Measurements from ENCODE around the gene MARF1.
"Not testable (repeated sequence)": the region's sequence is repeated elsewhere in the genome, so short reads cannot be mapped to it uniquely, and the experiment has no call there.

Gene MARF1

DNA sequence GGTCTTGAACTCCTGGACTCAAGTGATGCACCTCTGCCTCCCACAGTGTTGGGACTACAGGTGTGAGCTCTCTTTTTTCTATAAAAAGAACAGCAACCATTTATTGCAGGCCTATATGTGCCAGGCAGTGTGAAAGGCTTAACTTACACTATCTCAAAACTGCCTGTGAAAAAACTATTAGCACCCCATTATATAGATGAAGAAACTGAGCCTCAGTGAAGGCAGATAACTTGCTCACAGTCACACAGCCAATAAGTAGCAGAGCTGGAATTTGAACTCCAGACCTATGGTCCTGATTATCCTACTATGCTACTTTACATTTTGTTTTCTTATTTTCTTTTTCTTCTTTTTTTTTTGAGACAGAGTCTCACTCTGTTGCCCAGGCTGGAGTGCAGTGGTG lies 22.2 kb upstream of the MARF1 start:
- H3K36me3 Mint-ChIP-seq, result peaks cover 47 to 59% of the 10 kb centered on the region in 2 donors
- H3K27ac Mint-ChIP-seq, result no peak overlapping the region

DNA sequence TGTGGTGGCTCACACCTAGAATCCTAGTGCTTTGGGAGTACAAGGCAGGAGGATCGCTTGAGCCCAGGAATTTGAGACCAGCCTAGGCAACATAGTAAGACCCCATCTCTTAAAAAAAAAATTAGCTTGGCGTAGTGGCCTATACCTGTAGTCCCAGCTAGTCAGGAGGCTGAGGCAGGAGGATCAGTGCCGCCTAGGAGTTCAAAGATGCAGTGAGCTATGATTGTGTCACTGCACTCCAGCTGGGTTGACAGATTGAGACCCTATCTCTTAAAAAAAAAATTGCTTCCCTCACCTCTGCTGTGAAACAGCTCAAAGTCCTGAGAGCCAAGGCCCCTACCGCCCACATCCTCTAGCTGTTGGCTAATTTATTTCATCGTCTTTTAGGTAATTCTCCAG lies 17.2 kb upstream of the MARF1 start:
- ATAC-seq (replicated peaks) (no peak), DNase-seq (no peak)
- Mint-ChIP-seq H3K27me3 (no peaks in the 10 kb centered on the region), H3K27ac (peak overlapping the region; percentile 77), H3K4me3 (no peak overlapping the region), H3K4me1 (peaks cover 38 to 58% of the 10 kb centered on the region in 2 donors), H3K36me3 (peaks cover 36 to 62% of the 10 kb centered on the region in 2 donors), H3K9me3 (no peaks in the 10 kb centered on the region)

More for the DNA sequence above, 22.2 kb upstream of the MARF1 start:
- no peak overlapping the region for H3K4me3 Mint-ChIP-seq
- no peaks in the 10 kb centered on the region for H3K9me3 Mint-ChIP-seq
- H3K27me3 Mint-ChIP-seq, result no peaks in the 10 kb centered on the region
- H3K4me1 Mint-ChIP-seq, result peaks cover 17 to 18% of the 10 kb centered on the region in 2 donors
- DNase-seq (no peak), ATAC-seq (replicated peaks) (no peak)

GRCh38 chr16:15658556-15658955 lies 15.6 kb upstream of the MARF1 start:
- Mint-ChIP-seq H3K27me3 (no peaks in the 10 kb centered on the region), H3K27ac (peak overlapping the region; percentile 94), H3K4me1 (peaks cover 40 to 66% of the 10 kb centered on the region in 2 donors), H3K36me3 (peaks cover 31 to 60% of the 10 kb centered on the region in 2 donors), H3K9me3 (no peaks in the 10 kb centered on the region), H3K4me3 (peak overlapping the region; percentile 65)
- ATAC-seq (replicated peaks) (peak in 1 of 2 donors; percentile 5), DNase-seq (no peak)

GRCh38 chr16:15658149-15658548 lies 15.2 kb upstream of the MARF1 start:
- peaks cover 30 to 59% of the 10 kb centered on the region in 2 donors for H3K36me3 Mint-ChIP-seq
- H3K4me3 Mint-ChIP-seq, result no peak overlapping the region
- no peaks in the 10 kb centered on the region for H3K9me3 Mint-ChIP-seq
- DNase-seq (no peak), ATAC-seq (replicated peaks) (peak; percentile 53 to 74)
- no peaks in the 10 kb centered on the region for H3K27me3 Mint-ChIP-seq
- H3K27ac Mint-ChIP-seq, result peak overlapping the region; percentile 86
- H3K4me1 Mint-ChIP-seq, result peaks cover 43 to 70% of the 10 kb centered on the region in 2 donors

GRCh38 chr16:15655561-15655960 lies 12.6 kb upstream of the MARF1 start:
- not testable (repeated sequence) for H3K27me3 Mint-ChIP-seq; H3K4me3 Mint-ChIP-seq; DNase-seq; H3K9me3 Mint-ChIP-seq; H3K27ac Mint-ChIP-seq; ATAC-seq (replicated peaks)
- peaks cover 21 to 47% of the 10 kb centered on the region in 2 donors for H3K36me3 Mint-ChIP-seq
- H3K4me1 Mint-ChIP-seq, result peaks cover 33 to 68% of the 10 kb centered on the region in 2 donors

DNA sequence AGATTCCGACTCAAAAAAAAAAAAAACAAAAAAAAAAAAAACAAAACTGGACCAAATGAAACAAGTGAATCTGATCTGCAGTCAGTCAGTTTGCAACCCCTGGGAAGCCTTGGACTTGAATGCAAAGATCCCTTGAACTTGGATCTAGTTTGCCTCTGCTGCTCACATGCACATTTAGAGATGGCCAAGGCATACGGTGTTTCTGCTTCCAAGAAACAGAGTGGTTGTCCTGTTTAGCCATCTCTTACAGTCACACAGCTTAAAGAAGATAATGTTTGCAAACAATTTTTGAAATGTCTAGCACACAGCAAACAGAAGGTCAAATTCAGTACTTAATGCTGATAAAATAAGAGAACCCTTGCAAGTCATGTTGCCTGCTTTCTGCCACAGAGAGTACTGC lies 11.6 kb upstream of the MARF1 start:
- no peak overlapping the region for H3K4me3 Mint-ChIP-seq
- DNase-seq (no peak), ATAC-seq (replicated peaks) (no peak)
- no peak overlapping the region for H3K27ac Mint-ChIP-seq
- peaks cover 32 to 59% of the 10 kb centered on the region in 2 donors for H3K4me1 Mint-ChIP-seq
- H3K36me3 Mint-ChIP-seq, result peaks cover 21 to 47% of the 10 kb centered on the region in 2 donors
- no peaks in the 10 kb centered on the region for H3K27me3 Mint-ChIP-seq
- no peaks in the 10 kb centered on the region for H3K9me3 Mint-ChIP-seq

DNA sequence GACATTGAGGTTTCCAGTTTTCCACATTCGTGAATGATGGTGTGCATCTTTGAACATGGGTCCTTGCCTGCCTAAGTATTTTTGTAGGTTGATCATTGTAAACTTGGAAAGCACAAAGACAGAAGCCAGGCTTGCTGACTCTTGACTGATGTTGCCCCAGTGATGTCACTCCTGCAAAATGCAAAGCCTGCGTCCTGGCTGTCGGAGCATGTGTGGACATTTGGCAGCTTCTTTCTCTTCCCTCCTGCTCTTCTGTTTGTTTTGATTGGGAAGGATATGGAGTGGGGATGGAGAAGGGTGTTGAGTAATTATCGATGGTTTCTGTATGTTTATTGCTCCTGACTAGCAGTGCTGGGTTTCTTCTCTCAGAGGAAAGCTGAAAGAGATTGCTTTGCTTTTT lies 10.3 kb upstream of the MARF1 start:
- peak overlapping the region in 1 of 2 donors; percentile 21 for H3K4me3 Mint-ChIP-seq
- H3K36me3 Mint-ChIP-seq, result peaks cover 19 to 41% of the 10 kb centered on the region in 2 donors
- no peaks in the 10 kb centered on the region for H3K27me3 Mint-ChIP-seq
- H3K4me1 Mint-ChIP-seq, result peaks cover 30 to 50% of the 10 kb centered on the region in 2 donors
- peak overlapping the region; percentile 47 for H3K27ac Mint-ChIP-seq
- no peak for DNase-seq
- H3K9me3 Mint-ChIP-seq, result no peaks in the 10 kb centered on the region
- ATAC-seq (replicated peaks), result no peak

- peak overlapping the region; percentile 99 for H3K4me3 Mint-ChIP-seq
- H3K27ac Mint-ChIP-seq, result no peak overlapping the region
- H3K4me1 Mint-ChIP-seq, result peaks cover 25 to 45% of the 10 kb centered on the region in 2 donors
- no peaks in the 10 kb centered on the region for H3K9me3 Mint-ChIP-seq
- H3K36me3 Mint-ChIP-seq, result peaks cover 13 to 34% of the 10 kb centered on the region in 2 donors
- DNase-seq (no peak), ATAC-seq (replicated peaks) (no peak)
- H3K27me3 Mint-ChIP-seq, result no peaks in the 10 kb centered on the region
Measured at GRCh38 chr16:15652293-15653001, 9.5 kb upstream of the MARF1 start.

DNA sequence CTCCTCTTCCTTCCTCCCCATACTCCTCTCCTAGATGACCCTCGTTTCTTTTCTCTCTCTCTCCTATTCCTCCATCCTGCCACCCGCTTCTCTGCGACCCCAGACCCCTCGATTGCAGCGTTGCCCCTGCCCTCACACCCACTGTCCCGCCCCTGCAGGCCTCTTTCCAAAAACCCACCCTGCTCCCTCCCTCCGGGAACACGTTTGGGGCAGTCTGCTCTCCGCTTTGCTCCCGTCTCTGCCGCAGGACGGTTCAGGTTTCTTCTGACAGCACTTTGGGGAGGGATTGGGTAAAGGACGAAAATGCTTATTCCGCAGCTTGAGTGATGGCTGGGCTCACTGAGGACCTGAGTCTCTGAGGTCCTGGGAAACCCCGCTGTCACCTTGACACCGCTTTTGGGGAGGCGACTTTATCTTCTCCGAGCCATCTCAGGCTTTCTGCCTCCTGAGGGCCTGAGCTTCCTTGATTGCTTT lies 7.8 kb upstream of the MARF1 start:
- Mint-ChIP-seq H3K4me3 (peak overlapping the region; percentile 99), H3K36me3 (peaks cover 8 to 20% of the 10 kb centered on the region in 2 donors), H3K27ac (peak overlapping the region; percentile 99), H3K27me3 (no peaks in the 10 kb centered on the region), H3K4me1 (peaks cover 26 to 39% of the 10 kb centered on the region in 2 donors), H3K9me3 (no peaks in the 10 kb centered on the region)
- DNase-seq (no peak), ATAC-seq (replicated peaks) (peak; percentile 66 to 72)

DNA sequence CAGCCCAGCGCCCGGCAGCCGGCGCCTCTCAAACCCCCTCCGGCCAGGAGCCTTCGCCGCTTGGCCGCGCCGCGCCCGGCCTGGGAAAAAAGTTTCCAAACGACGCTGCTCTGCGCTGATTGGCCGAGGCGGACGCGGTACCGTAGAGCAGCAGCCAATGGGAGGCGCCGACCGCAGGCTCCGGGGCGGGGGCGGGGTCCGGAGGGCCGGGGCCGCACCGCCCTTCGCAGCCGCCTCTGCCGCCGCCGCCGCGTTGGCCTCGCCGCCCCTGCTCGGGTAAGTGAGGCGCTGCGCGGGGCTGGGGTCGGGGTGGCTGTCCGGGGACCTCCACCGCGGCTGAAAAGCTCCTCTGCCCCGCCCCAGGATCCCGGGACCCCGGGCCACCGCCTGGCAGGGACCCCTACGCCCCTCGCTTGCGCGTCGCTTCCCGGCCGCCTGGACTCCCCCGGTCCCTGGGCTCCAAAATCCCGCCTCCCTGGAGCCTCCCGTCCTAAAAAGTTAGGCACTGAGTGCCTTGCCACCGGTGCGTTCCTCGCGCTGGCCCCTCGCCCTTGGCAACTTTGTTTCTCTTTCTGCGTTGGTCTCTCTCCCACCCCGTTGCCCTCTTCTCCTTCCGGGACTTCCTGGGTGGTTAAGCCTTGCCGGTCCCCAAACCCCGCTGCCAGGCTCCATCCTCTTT lies 7.2 kb upstream of the MARF1 start, which contains the start of gene NDE1:
Gene NDE1, plus strand, starts transcription at position 227 of the 679 bp plus-strand sequence. CDS start 14,534 bp downstream, outside the sequence.
- Mint-ChIP-seq H3K4me1 (peaks cover 26 to 39% of the 10 kb centered on the region in 2 donors), H3K36me3 (peaks cover 8 to 20% of the 10 kb centered on the region in 2 donors), H3K27me3 (no peaks in the 10 kb centered on the region), H3K27ac (peak within 1 kb of the TSS; percentile 99), H3K4me3 (peak within 1 kb of the TSS; percentile 99), H3K9me3 (no peaks in the 10 kb centered on the region)
- peak; percentile 71 for DNase-seq
- peak; percentile 92 to 95 for ATAC-seq (replicated peaks)

- peak in 1 of 2 donors; percentile 8 for ATAC-seq (replicated peaks)
Measured at GRCh38 chr16:15649727-15650018, 6.7 kb upstream of the MARF1 start.

GRCh38 chr16:15649311-15649710 lies 6.4 kb upstream of the MARF1 start:
- not testable (repeated sequence) for DNase-seq; H3K27me3 Mint-ChIP-seq; H3K9me3 Mint-ChIP-seq; ATAC-seq (replicated peaks)
- H3K36me3 Mint-ChIP-seq, result peaks cover 8 to 20% of the 10 kb centered on the region in 2 donors
- peaks cover 27 to 41% of the 10 kb centered on the region in 2 donors for H3K4me1 Mint-ChIP-seq
- peak overlapping the region; percentile 84 to 99 for H3K4me3 Mint-ChIP-seq
- H3K27ac Mint-ChIP-seq, result peak overlapping the region; percentile 93

More at GRCh38 chr16:15649727-15650018, 6.7 kb upstream of the MARF1 start:
- no peak for DNase-seq
- H3K9me3 Mint-ChIP-seq, result no peaks in the 10 kb centered on the region
- no peaks in the 10 kb centered on the region for H3K27me3 Mint-ChIP-seq
- H3K4me3 Mint-ChIP-seq, result peak overlapping the region; percentile 84 to 99
- H3K4me1 Mint-ChIP-seq, result peaks cover 26 to 39% of the 10 kb centered on the region in 2 donors
- peaks cover 8 to 20% of the 10 kb centered on the region in 2 donors for H3K36me3 Mint-ChIP-seq
- peak overlapping the region; percentile 93 for H3K27ac Mint-ChIP-seq

DNA sequence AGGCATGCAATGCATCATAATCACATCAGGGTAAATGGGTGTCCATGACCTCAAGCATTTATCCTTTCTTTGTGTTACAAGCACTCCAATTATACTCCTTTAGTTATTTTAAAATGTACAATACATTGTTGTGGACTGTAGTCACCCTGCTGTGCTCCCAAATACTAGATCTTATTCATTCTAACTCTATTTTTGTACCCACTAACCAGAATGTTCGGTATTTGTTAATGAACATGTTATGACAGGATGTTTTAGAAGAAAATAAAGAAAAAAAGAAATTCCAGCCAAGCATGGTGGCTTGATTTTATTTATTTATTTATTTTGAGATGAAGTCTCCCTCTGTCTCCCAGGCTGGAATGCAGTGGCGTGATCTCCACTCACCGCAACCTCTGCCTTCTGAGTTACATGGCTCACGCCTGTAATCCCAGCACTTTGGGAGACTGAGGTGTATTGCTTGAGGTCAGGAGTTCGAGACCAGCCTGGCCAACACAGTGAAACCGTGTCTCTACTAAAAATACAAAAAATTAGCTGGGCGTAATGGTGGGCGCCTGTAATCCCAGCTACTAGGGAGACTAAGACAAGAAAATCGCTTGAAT lies 5.3 kb upstream of the MARF1 start:
- Mint-ChIP-seq H3K4me1 (peaks cover 25 to 40% of the 10 kb centered on the region in 2 donors), H3K36me3 (peaks cover 7 to 14% of the 10 kb centered on the region in 2 donors), H3K4me3 (no peak overlapping the region), H3K9me3 (no peaks in the 10 kb centered on the region), H3K27ac (no peak overlapping the region), H3K27me3 (no peaks in the 10 kb centered on the region)
- DNase-seq (no peak), ATAC-seq (replicated peaks) (no peak)

DNA sequence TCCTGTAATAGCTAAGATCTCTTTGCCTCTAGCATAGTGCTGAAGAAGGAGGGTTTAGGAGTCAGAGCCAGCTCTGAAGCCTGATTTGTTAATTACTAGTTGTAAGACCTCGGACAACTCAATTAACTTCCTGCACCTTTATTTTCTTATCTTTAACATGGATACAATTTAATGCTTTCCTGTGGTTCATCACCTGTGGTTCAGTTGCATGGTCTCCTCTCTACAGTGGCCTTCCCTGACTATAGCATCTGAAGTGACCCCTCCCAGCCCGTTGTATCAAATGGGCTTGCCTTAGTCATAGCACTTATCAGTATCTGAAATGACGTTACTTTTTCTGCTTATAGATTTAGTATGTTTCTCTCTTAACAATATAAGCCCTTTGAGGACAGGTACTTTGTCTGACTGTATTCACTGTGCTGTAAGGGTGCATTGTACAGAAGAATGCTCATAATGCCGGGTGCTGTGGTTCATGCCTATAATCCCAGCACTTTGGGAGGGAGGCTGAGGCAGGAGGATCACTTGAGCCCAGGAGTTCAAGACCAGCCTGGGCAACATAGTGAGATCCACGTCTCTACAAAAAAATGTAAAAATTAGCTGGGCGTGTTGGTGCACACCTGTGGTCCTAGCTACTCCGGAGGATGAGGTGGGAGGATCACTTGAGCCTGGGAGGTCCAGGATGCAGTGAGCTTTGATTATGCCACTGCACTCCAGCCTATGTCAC lies 4.5 kb upstream of the MARF1 start:
- DNase-seq, result no peak
- peaks cover 5 to 9% of the 10 kb centered on the region in 2 donors for H3K36me3 Mint-ChIP-seq

More for the DNA sequence above, 4.5 kb upstream of the MARF1 start:
- no peaks in the 10 kb centered on the region for H3K27me3 Mint-ChIP-seq
- no peak overlapping the region for H3K4me3 Mint-ChIP-seq
- peaks cover 21 to 34% of the 10 kb centered on the region in 2 donors for H3K4me1 Mint-ChIP-seq
- no peaks in the 10 kb centered on the region for H3K9me3 Mint-ChIP-seq
- peak overlapping the region; percentile 91 for H3K27ac Mint-ChIP-seq
- ATAC-seq (replicated peaks), result no peak

Data from stimulated activated naive B cell treated with anti-CD40 and anti-IgM and Interleukin-4, amounts not matched to agents 10 μg/mL and 1 μg/mL and 100 μg/mL, for 72 hours (primary cell).